Measurements from ENCODE around the gene BFSP1. TPM values are rescaled to one million over a fixed set of nuclear protein-coding genes. Genes with fewer than 3 reads are reported as not detected.

Gene BFSP1
- total and polyA plus RNA-seq, 2 donors (not counting 1 experiment from before 2014, with no cell fraction given) = 1.5 to 2.3 TPM

GRCh38 chr20:17565169-17565845, 34.1 kb upstream of the BFSP1 start:
- Histone ChIP-seq H3K4me3 (replicated peaks in 1 of 4; ENCODE audit: control extremely low read depth in 1 of 4, insufficient read depth in 1 of 4, low read depth in 3 of 4, low read length in 4 of 4) (no peak overlapping the region), H3K27me3 (ENCODE audit: control insufficient read depth, insufficient read depth, low read length) (no peaks in the 10 kb centered on the region), H3K9me3 (ENCODE audit: control insufficient read depth, insufficient read depth, low read depth, low read length) (no peaks in the 10 kb centered on the region), H3K79me2 (ENCODE audit: control insufficient read depth, insufficient read depth, low read length) (peaks cover 4% of the 10 kb centered on the region), H3K27ac (ENCODE audit: insufficient read depth, low read length) (no peak overlapping the region), H3K4me2 (ENCODE audit: extremely low read depth, insufficient read depth, low read length) (no peak overlapping the region), H3K36me3 (ENCODE audit: control insufficient read depth, insufficient read depth, low read length) (no peaks in the 10 kb centered on the region), H4K20me1 (ENCODE audit: control insufficient read depth, extremely low read depth, insufficient read depth, low read length) (no peaks in the 10 kb centered on the region), H3K4me1 (ENCODE audit: control insufficient read depth, extremely low read depth, insufficient read depth, low read length) (peaks cover 6% of the 10 kb centered on the region), H3K9ac (ENCODE audit: insufficient read depth, low read length) (no peak overlapping the region), H2AFZ (ENCODE audit: low read length) (no peak overlapping the region)
- DNase-seq (ENCODE audit: low read depth in 2 of 2) = peak; percentile 45 to 67
- TF ChIP-seq EZH2 (IDR thresholded peaks at IDR 0.05; ENCODE audit: low read length, missing control alignments) = no peak
- no peak for TF ChIP-seq CTCF (conservative IDR thresholded peaks at IDR 0.05 in 1 of 2, IDR thresholded peaks at IDR 0.05 in 1 of 2; ENCODE audit: low read depth in 1 of 2, low read length in 2 of 2)

- Histone ChIP-seq H3K9me3 (ENCODE audit: control insufficient read depth, insufficient read depth, low read depth, low read length) (no peaks in the 10 kb centered on the region), H3K79me2 (ENCODE audit: control insufficient read depth, insufficient read depth, low read length) (no peaks in the 10 kb centered on the region), H3K27me3 (ENCODE audit: control insufficient read depth, insufficient read depth, low read length) (no peaks in the 10 kb centered on the region), H3K4me3 (replicated peaks in 1 of 4; ENCODE audit: control extremely low read depth in 1 of 4, insufficient read depth in 1 of 4, low read depth in 3 of 4, low read length in 4 of 4) (no peak overlapping the region), H3K27ac (ENCODE audit: insufficient read depth, low read length) (peak overlapping the region; percentile 36), H3K9ac (ENCODE audit: insufficient read depth, low read length) (no peak overlapping the region), H3K4me2 (ENCODE audit: extremely low read depth, insufficient read depth, low read length) (no peak overlapping the region), H2AFZ (ENCODE audit: low read length) (no peak overlapping the region), H3K36me3 (ENCODE audit: control insufficient read depth, insufficient read depth, low read length) (no peaks in the 10 kb centered on the region), H4K20me1 (ENCODE audit: control insufficient read depth, extremely low read depth, insufficient read depth, low read length) (no peaks in the 10 kb centered on the region), H3K4me1 (ENCODE audit: control insufficient read depth, extremely low read depth, insufficient read depth, low read length) (peaks cover 9% of the 10 kb centered on the region)
- peak; percentile 84 to 95 for DNase-seq (ENCODE audit: low read depth in 2 of 2)
- TF ChIP-seq EZH2 (IDR thresholded peaks at IDR 0.05; ENCODE audit: low read length, missing control alignments) (no peak), CTCF (conservative IDR thresholded peaks at IDR 0.05 in 1 of 2, IDR thresholded peaks at IDR 0.05 in 1 of 2; ENCODE audit: low read depth in 1 of 2, low read length in 2 of 2) (no peak)
These were observed 31.7 kb upstream of the BFSP1 start for GRCh38 chr20:17562804-17563305.

GRCh38 chr20:17560344-17561074, 29.3 kb upstream of the BFSP1 start:
- TF ChIP-seq EZH2 (IDR thresholded peaks at IDR 0.05; ENCODE audit: low read length, missing control alignments) (no peak), CTCF (conservative IDR thresholded peaks at IDR 0.05 in 1 of 2, IDR thresholded peaks at IDR 0.05 in 1 of 2; ENCODE audit: low read depth in 1 of 2, low read length in 2 of 2) (no peak)
- H3K36me3 ChIP-seq (ENCODE audit: control insufficient read depth, insufficient read depth, low read length) = no peaks in the 10 kb centered on the region
- H3K4me1 ChIP-seq (ENCODE audit: control insufficient read depth, extremely low read depth, insufficient read depth, low read length) = peaks cover 16% of the 10 kb centered on the region
- no peak overlapping the region for H2AFZ ChIP-seq (ENCODE audit: low read length)
- H4K20me1 ChIP-seq (ENCODE audit: control insufficient read depth, extremely low read depth, insufficient read depth, low read length) = no peaks in the 10 kb centered on the region
- H3K9ac ChIP-seq (ENCODE audit: insufficient read depth, low read length) = no peak overlapping the region
- no peaks in the 10 kb centered on the region for H3K27me3 ChIP-seq (ENCODE audit: control insufficient read depth, insufficient read depth, low read length)
- H3K4me2 ChIP-seq (ENCODE audit: extremely low read depth, insufficient read depth, low read length) = no peak overlapping the region
- no peak overlapping the region for H3K27ac ChIP-seq (ENCODE audit: insufficient read depth, low read length)
- DNase-seq (ENCODE audit: low read depth in 2 of 2) = no peak
- H3K9me3 ChIP-seq (ENCODE audit: control insufficient read depth, insufficient read depth, low read depth, low read length) = no peaks in the 10 kb centered on the region
- H3K4me3 ChIP-seq (replicated peaks in 1 of 4; ENCODE audit: control extremely low read depth in 1 of 4, insufficient read depth in 1 of 4, low read depth in 3 of 4, low read length in 4 of 4) = no peak overlapping the region
- H3K79me2 ChIP-seq (ENCODE audit: control insufficient read depth, insufficient read depth, low read length) = no peaks in the 10 kb centered on the region

Data from fibroblast of lung (primary cell).